Superior temporal gyrus (tissue), 1 donor: ENCODE results near the gene SAMHD1.
A peak's percentile ranks its signal among the peaks of the same experiment; 100 is the strongest.
"Not testable (repeated sequence)": the region's sequence is repeated elsewhere in the genome, so short reads cannot be mapped to it uniquely, and the experiment has no call there.

ENCODE experiments used
- DNase-seq: peaks from one replicate; pipeline ENCODE4 v3.0.0-alpha.2; 2016; ENCODE audit errors: extremely low spot score

The SAMHD1 gene

GRCh38 chr20:36916199-36916598 is 35.3 kb downstream of the SAMHD1 start:
- DNase-seq = no peak

- no peak for DNase-seq
Observed at GRCh38 chr20:36908603-36909002, 42.9 kb downstream of the SAMHD1 start.

- not testable (repeated sequence) for DNase-seq
Observed at GRCh38 chr20:36906086-36906485, 45.4 kb downstream of the SAMHD1 start.

- not testable (repeated sequence) for DNase-seq
Observed at GRCh38 chr20:36905566-36905965, 45.9 kb downstream of the SAMHD1 start.

GRCh38 chr20:36904690-36905089 is 46.8 kb downstream of the SAMHD1 start:
- no peak for DNase-seq

GRCh38 chr20:36895036-36895435 is 56.5 kb downstream of the SAMHD1 start:
- no peak for DNase-seq

- DNase-seq = no peak
Observed at GRCh38 chr20:36893801-36894200, 57.7 kb downstream of the SAMHD1 start.

- no peak for DNase-seq
Observed at GRCh38 chr20:36891211-36891610, 60.3 kb downstream of the SAMHD1 start.

- no peak for DNase-seq
Observed at GRCh38 chr20:36890586-36890985, 60.9 kb downstream of the SAMHD1 start.

- DNase-seq = no peak
Observed at GRCh38 chr20:36888880-36889516, 62.5 kb downstream of the SAMHD1 start.

- no peak for DNase-seq
Observed at GRCh38 chr20:36887752-36888090, 63.8 kb downstream of the SAMHD1 start.

GRCh38 chr20:36886859-36887751 is 64.4 kb downstream of the SAMHD1 start:
- DNase-seq = peak; percentile 88

GRCh38 chr20:36885356-36885755 is 66.2 kb downstream of the SAMHD1 start:
- no peak for DNase-seq

GRCh38 chr20:36883977-36884535 is 67.5 kb downstream of the SAMHD1 start:
- no peak for DNase-seq

GRCh38 chr20:36881888-36882287 is 69.6 kb downstream of the SAMHD1 start:
- no peak for DNase-seq

GRCh38 chr20:36881331-36881730 is 70.2 kb downstream of the SAMHD1 start:
- no peak for DNase-seq

- DNase-seq = no peak
Observed at GRCh38 chr20:36880741-36881250, 70.7 kb downstream of the SAMHD1 start.

- no peak for DNase-seq
Observed at GRCh38 chr20:36878941-36879340, 72.6 kb downstream of the SAMHD1 start.

- no peak for DNase-seq
Observed at GRCh38 chr20:36876473-36876833, 75.1 kb downstream of the SAMHD1 start.

- DNase-seq = no peak
Observed at GRCh38 chr20:36875702-36876472, 75.6 kb downstream of the SAMHD1 start, which contains the start of gene TLDC2. Gene TLDC2 (plus strand): TSS chr20:36876138. CDS start chr20:36876175, 37 bp downstream.

GRCh38 chr20:36875093-36875492 is 76.4 kb downstream of the SAMHD1 start:
- DNase-seq = not testable (repeated sequence)
